Inflammatory macrophage (primary cell): ENCODE data around the gene MIF4GD.

Experiments used
- DNase-seq, 2 donors: peaks; one replicate each; pipeline ENCODE4 v3.0.0-alpha.2; 2020 to 2022

The MIF4GD gene

DNA sequence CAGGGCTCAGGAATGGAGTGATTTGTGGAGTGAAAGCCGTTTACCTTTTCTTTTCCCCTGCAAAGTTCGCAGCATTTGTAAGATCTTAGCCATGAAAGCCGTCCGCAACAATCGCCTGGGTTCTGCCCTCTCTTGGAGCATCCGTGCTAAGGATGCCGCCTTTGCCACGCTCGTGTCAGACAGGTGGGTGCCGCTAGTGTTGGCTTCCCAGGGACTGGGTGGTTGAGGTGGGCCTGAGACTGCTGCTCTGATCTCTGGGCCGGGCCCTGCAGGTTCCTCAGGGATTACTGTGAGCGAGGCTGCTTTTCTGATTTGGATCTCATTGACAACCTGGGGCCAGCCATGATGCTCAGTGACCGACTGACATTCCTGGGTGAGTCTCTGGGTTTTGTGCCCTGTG lies 38.2 kb downstream of the MIF4GD start:
- DNase-seq, result no peak

- DNase-seq, result no peak
Observed at GRCh38 chr17:75231741-75232464, 39.1 kb downstream of the MIF4GD start.

DNA sequence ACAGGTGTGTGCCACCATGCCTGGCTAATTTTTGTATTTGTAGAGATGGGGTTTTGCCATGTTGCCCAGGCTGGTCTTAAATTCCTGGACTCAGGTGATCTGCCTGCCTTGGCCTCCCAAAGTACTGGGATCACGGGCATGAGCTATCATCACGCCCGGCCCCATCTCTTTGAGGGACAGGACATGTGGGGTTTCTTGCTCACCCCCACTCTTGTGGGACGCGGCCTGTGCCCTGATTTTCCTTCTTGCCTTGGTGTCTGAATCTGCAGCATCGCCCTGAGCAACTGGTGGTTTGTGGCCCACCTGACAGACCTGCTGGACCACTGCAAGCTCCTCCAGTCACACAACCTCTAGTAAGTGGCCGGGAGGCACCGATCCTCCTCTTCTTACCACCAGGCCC lies 40.0 kb downstream of the MIF4GD start:
- no peak for DNase-seq

DNA sequence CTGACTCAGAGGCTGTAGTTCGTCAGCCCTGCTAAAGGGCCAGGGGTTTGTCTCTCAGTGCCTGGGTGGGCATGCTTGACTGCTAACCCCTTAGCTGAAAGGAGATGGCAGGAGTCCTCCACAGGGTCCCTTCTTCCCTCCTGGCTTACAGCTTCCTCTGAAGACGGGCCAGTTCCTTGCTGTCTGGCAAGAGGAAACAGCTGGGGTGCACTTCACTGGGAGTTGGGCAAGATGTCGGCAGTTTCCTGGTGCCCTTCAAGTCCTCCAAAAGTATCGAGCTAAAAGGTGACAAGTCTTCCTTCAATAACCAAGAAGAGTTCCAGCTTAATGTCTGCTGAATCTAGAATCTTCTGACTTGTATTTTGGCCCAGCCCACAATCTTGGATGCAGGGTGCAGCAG lies 42.2 kb downstream of the MIF4GD start:
- DNase-seq, result peak; percentile 79 to 90

GRCh38 chr17:75228305-75228704 lies 42.7 kb downstream of the MIF4GD start:
- peak; percentile 98 for DNase-seq

DNA sequence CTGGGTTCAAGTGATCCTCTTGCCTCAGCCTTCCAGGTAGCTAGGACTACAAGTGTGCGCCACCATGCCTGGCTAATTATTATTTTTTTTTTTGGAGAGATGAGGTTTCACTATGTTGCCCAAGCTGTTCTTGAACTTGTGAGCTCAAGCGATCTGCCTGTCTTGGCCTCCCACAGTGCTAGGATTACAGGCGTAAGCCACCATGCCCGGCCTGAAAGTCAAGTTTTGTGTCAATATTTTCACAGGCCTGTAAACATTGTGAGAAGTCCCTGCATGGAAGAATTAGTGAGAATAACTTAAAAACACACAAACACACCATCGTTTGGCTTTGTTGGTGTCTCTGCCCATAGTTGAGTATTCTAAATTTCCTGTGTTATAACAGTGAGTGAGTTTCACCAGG lies 43.3 kb downstream of the MIF4GD start:
- peak; percentile 24 to 49 for DNase-seq

GRCh38 chr17:75225016-75225415 lies 46.0 kb downstream of the MIF4GD start:
- DNase-seq, result no peak

- DNase-seq, result no peak
Observed at GRCh38 chr17:75219815-75220214, 51.2 kb downstream of the MIF4GD start.

DNA sequence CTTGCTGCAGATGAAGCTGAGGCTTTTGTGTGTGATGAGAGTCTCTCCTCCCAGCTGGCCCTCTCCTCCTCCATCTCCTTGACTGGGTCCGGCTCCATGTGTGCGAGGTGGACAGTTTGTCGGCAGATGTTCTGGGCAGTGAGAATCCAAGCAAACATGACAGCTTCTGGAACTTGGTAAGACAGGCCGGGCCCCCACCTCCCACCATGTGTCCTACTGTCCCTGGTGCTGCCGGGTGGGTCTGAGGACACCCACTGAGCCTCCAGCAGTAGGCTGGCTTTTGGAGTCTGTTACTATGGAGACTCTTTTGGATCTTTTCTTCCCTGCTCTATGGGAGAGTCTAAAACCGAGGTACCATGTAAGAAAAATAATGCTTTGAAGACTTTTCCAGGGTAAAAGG lies 52.9 kb downstream of the MIF4GD start:
- no peak for DNase-seq
